ENCODE measurements around the gene RIC8B. TPM values are rescaled to one million over a fixed set of nuclear protein-coding genes. Genes with fewer than 3 reads are reported as not detected.

Gene RIC8B
- total and polyA plus RNA-seq, 8 donors = 2.2 to 71.0 (median 5.6) TPM

DNA sequence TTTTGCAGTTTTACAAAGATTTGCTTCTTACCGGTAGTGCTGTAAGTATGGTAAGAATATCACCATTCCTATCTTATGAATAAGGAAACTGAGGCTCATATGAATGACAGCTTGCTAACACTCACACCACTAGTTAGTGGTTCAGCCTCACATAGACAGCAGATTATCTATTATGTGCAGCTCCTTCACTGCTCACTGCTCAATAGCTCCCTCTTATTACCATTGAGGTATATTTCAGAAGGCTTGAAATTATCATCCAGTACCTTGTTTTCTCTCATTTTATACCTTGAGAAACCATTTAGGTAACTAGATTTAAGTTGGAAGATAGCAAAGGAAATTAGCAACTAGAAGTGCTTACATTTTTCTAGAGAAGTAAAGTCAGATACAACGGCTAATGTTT lies 15.5 kb downstream of the RIC8B start:
- 56 to 74% (median 61%) methylated on average over 2 of the region's 2 CpGs for WGBS, 5 donors
- TF ChIP-seq, protein P1, sequence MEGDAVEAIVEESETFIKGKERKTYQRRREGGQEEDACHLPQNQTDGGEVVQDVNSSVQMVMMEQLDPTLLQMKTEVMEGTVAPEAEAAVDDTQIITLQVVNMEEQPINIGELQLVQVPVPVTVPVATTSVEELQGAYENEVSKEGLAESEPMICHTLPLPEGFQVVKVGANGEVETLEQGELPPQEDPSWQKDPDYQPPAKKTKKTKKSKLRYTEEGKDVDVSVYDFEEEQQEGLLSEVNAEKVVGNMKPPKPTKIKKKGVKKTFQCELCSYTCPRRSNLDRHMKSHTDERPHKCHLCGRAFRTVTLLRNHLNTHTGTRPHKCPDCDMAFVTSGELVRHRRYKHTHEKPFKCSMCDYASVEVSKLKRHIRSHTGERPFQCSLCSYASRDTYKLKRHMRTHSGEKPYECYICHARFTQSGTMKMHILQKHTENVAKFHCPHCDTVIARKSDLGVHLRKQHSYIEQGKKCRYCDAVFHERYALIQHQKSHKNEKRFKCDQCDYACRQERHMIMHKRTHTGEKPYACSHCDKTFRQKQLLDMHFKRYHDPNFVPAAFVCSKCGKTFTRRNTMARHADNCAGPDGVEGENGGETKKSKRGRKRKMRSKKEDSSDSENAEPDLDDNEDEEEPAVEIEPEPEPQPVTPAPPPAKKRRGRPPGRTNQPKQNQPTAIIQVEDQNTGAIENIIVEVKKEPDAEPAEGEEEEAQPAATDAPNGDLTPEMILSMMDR (IDR thresholded peaks at IDR 0.05) = no peak
- TF ChIP-seq POLR2A (IDR thresholded peaks at IDR 0.05) (no peak), POLR2AphosphoS5 (IDR thresholded peaks at IDR 0.05) (no peak), EP300 (IDR thresholded peaks at IDR 0.05) (no peak)

DNA sequence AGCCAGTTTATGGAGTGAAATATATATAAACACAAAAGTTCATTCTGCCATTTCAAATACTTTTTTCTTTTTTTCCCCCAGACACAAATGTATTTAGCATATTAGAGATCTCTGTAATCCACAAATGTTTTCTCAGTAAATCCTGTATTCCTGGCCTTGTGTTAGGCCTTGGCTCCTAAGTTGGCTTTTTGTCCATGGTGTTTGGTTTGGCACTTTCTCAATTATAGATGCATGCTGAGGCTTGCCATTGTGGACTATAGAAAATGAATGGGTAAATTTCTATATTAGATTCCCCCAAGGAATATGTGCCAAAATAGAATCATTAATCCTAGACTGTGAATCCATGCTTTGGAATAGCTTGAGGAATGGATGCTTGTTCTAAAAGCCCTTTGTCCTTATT lies 17.0 kb downstream of the RIC8B start:
- intact Hi-C loops (cut with DNase I; ENCODE audit: low total_unique reads) = no loop called here
- Histone ChIP-seq H3K27me3 (no peaks in the 10 kb centered on the region), H3K4me3 (no peak overlapping the region), H3K9me3 (no peaks in the 10 kb centered on the region), H3K27ac (no peak overlapping the region), H3K4me1 (peaks cover 0 to 14% (median 4%) of the 10 kb centered on the region in 4 donors), H3K36me3 (peaks cover 4 to 26% (median 23%) of the 10 kb centered on the region in 4 donors)
- DNase-seq = no peak
- TF ChIP-seq EP300 (IDR thresholded peaks at IDR 0.05) = no peak
- TF ChIP-seq, protein P1 (IDR thresholded peaks at IDR 0.05) = no peak
- no peak for TF ChIP-seq POLR2AphosphoS5 (IDR thresholded peaks at IDR 0.05)
- TF ChIP-seq POLR2A (IDR thresholded peaks at IDR 0.05) = no peak

More for the DNA sequence above, 15.5 kb downstream of the RIC8B start:
- Histone ChIP-seq H3K27me3 (no peaks in the 10 kb centered on the region), H3K36me3 (peaks cover 4 to 35% (median 26%) of the 10 kb centered on the region in 4 donors), H3K4me3 (no peak overlapping the region), H3K9me3 (no peaks in the 10 kb centered on the region), H3K4me1 (peaks cover 0 to 14% (median 4%) of the 10 kb centered on the region in 4 donors), H3K27ac (no peak overlapping the region)
- DNase-seq = no peak
- intact Hi-C loops (cut with DNase I; ENCODE audit: low total_unique reads) = no loop called here

DNA sequence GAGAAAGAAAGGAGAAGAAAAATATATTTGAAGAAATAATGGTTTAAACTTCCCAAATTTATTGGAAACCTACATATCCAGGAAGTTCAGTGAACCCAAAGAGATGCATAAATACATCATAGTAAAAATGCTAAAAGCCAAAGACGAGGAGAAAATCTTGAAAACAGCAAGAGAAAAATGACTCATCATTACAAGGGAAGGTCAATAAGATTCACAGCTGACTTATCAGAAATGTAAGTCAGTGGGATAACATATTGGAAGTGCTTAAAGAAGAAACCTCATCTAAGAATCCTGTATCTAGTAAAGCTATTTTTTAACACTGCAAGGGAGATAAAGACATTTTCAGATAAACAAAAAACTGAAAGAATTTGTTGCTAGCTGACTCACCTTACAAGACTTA lies 19.9 kb downstream of the RIC8B start:
- no peak overlapping the region for H3K4me3 ChIP-seq
- 79 to 95% (median 90%) methylated on average over 1 of the region's 1 CpG for WGBS, 5 donors
- TF ChIP-seq, protein P1 (IDR thresholded peaks at IDR 0.05) = no peak
- TF ChIP-seq POLR2AphosphoS5 (IDR thresholded peaks at IDR 0.05) (no peak), POLR2A (IDR thresholded peaks at IDR 0.05) (no peak), EP300 (IDR thresholded peaks at IDR 0.05) (no peak)
- no peaks in the 10 kb centered on the region for H3K9me3 ChIP-seq
- intact Hi-C loops (cut with DNase I; ENCODE audit: low total_unique reads) = no loop called here
- H3K4me1 ChIP-seq = peaks cover 0 to 14% (median 4%) of the 10 kb centered on the region in 4 donors
- no peak for DNase-seq
- no peak overlapping the region for H3K27ac ChIP-seq
- peaks cover 4 to 17% (median 15%) of the 10 kb centered on the region in 4 donors for H3K36me3 ChIP-seq
- H3K27me3 ChIP-seq = no peaks in the 10 kb centered on the region

DNA sequence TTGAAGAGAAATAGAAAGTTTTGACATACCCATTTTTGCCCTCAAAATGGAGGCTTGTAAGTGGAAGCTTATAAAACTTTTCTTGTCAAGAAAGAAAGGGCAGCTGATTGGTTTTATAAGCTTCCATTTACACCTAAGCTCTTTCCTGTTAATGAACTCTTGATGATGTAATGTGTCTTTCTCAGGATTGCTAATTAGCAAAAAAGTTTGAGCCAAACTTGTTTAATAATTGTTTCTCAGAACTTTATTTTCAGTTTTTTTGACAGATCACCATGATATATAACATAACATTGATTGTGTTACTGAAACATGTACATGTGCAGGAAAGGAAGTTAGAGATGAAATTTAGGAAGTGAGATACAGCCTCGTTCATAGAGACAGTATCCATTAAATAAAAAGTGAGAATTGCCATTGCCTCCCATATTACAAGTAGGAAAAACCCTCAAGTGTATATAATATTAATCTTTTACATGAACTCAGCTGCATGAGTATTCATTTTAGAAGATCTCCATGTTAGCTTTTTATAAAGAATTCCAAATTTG lies 26.8 kb downstream of the RIC8B start:
- H3K36me3 ChIP-seq = peaks cover 0 to 18% (median 15%) of the 10 kb centered on the region in 4 donors
- WGBS, 5 donors = 47 to 76% (median 50%) methylated on average over 1 of the region's 1 CpG
- H3K4me3 ChIP-seq = no peak overlapping the region
- no peaks in the 10 kb centered on the region for H3K27me3 ChIP-seq
- DNase-seq = no peak
- intact Hi-C loops (cut with DNase I; ENCODE audit: low total_unique reads) = no loop called here
- H3K27ac ChIP-seq = no peak overlapping the region
- no peaks in the 10 kb centered on the region for H3K4me1 ChIP-seq
- TF ChIP-seq, protein P1 (IDR thresholded peaks at IDR 0.05) = no peak
- TF ChIP-seq POLR2AphosphoS5 (IDR thresholded peaks at IDR 0.05) (no peak), EP300 (IDR thresholded peaks at IDR 0.05) (no peak), POLR2A (IDR thresholded peaks at IDR 0.05) (no peak)
- no peaks in the 10 kb centered on the region for H3K9me3 ChIP-seq
